Peyer's patch (tissue), 4 donors: ENCODE results near the gene KAT5. TPM values are rescaled to one million over a fixed set of nuclear protein-coding genes. Genes with fewer than 3 reads are reported as not detected.
A peak's percentile ranks its signal among the peaks of the same experiment; 100 is the strongest.

Experiments
- DNase-seq, 3 donors: peaks; one replicate each; pipeline ENCODE4 v3.0.0-alpha.2; 2017 to 2019
- H3K27ac ChIP-seq, 4 donors: fragments of 200-600 bp; sonication (generic); one replicate each; pipeline ENCODE4 v1.5.1; 2016 to 2019
- H3K27me3 ChIP-seq, 2 donors: fragments of 200-600 bp; sonication (generic); one replicate each; pipeline ENCODE4 v1.5.1; 2019
- H3K36me3 ChIP-seq, 3 donors: fragments of 200-600 bp; sonication (generic); one replicate each; pipeline ENCODE4 v1.5.1; 2016 to 2019
- H3K4me1 ChIP-seq, 4 donors: fragments of 200-600 bp; sonication (generic); one replicate each; pipeline ENCODE4 v1.5.1; 2016 to 2019
- H3K4me3 ChIP-seq, 4 donors: fragments of 200-600 bp; sonication (generic); 1 replicate in 3 of 4; 2 replicates in 1 of 4; pipeline ENCODE4 v1.5.1; 2016 to 2019; ENCODE audit warnings: mild to moderate bottlenecking in 1 of 4
- H3K9me3 ChIP-seq, 4 donors: fragments of 200-600 bp; sonication (generic); one replicate each; pipeline ENCODE4 v1.5.1; 2016 to 2019; ENCODE audit warnings: mild to moderate bottlenecking in 1 of 4
- POLR2A ChIP-seq, 2 donors: fragments of 450-650 bp; IDR thresholded peaks; one replicate each; pipeline ENCODE4 v1.5.1; 2017; ENCODE audit warnings: antibody characterized with exemption in 2 of 2, mild to moderate bottlenecking in 2 of 2, moderate library complexity in 2 of 2
- total RNA-seq, 4 donors: library from RNA; depleted of rRNA; stranded (reverse); fragments of >200 nt; gene quantifications; one replicate each; pipeline ENCODE4 v1.1.0, GENCODE V29; 2016
- TF ChIP-seq, protein P1 (sequence below), 6 experiments: fragments of 450-650 bp in 4 of 6; fragments of 200-600 bp in 2 of 6; sonication (generic) in 1 of 6; IDR thresholded peaks; one replicate each; pipeline ENCODE4 v1.5.1; 2017 to 2019; ENCODE audit warnings: antibody characterized with exemption in 6 of 6, mild to moderate bottlenecking in 3 of 6, moderate library complexity in 1 of 6

Gene KAT5
- total RNA-seq, 4 donors from 2014 or later = 55.9 to 137 (median 80.3) TPM

- Histone ChIP-seq H3K4me1 (peaks cover 3 to 36% (median 17%) of the 10 kb centered on the region in 4 donors), H3K27me3 (no peaks in the 10 kb centered on the region), H3K36me3 (peaks cover 0 to 64% (median 0%) of the 10 kb centered on the region in 3 donors), H3K9me3 (no peaks in the 10 kb centered on the region), H3K27ac (no peak overlapping the region), H3K4me3 (no peak overlapping the region)
- TF ChIP-seq, protein P1, sequence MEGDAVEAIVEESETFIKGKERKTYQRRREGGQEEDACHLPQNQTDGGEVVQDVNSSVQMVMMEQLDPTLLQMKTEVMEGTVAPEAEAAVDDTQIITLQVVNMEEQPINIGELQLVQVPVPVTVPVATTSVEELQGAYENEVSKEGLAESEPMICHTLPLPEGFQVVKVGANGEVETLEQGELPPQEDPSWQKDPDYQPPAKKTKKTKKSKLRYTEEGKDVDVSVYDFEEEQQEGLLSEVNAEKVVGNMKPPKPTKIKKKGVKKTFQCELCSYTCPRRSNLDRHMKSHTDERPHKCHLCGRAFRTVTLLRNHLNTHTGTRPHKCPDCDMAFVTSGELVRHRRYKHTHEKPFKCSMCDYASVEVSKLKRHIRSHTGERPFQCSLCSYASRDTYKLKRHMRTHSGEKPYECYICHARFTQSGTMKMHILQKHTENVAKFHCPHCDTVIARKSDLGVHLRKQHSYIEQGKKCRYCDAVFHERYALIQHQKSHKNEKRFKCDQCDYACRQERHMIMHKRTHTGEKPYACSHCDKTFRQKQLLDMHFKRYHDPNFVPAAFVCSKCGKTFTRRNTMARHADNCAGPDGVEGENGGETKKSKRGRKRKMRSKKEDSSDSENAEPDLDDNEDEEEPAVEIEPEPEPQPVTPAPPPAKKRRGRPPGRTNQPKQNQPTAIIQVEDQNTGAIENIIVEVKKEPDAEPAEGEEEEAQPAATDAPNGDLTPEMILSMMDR (IDR thresholded peaks at IDR 0.05) = no peak
- TF ChIP-seq POLR2A (IDR thresholded peaks at IDR 0.05) = no peak
- DNase-seq = no peak
Observed at GRCh38 chr11:65716774-65717405, 4.8 kb downstream of the KAT5 start.

DNA sequence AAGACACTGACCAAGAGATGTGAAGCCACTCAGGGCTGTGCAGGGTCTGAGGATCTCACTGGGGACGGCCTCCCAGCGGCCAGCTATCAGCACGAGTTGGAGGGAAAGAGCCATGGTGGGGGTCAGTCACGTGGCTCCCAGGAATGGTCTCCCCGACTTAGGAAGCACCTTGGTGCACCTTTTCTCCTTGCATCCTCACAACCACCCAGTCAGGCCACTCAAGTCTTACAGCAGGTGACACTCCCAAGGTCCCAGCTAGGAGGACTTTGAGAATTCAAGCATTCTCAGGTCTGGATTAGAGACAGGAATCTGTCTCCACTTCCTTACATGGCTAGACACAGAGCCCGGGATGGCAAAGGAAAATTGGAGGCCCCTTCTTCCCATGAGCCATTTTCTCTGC lies 5.9 kb downstream of the KAT5 start:
- Histone ChIP-seq H3K4me3 (no peak overlapping the region), H3K9me3 (no peaks in the 10 kb centered on the region), H3K36me3 (peaks cover 0 to 64% (median 0%) of the 10 kb centered on the region in 3 donors), H3K27ac (no peak overlapping the region), H3K27me3 (no peaks in the 10 kb centered on the region), H3K4me1 (peaks cover 3 to 32% (median 12%) of the 10 kb centered on the region in 4 donors)
- no peak for DNase-seq
- TF ChIP-seq, protein P1 (IDR thresholded peaks at IDR 0.05) = no peak
- no peak for TF ChIP-seq POLR2A (IDR thresholded peaks at IDR 0.05)

DNA sequence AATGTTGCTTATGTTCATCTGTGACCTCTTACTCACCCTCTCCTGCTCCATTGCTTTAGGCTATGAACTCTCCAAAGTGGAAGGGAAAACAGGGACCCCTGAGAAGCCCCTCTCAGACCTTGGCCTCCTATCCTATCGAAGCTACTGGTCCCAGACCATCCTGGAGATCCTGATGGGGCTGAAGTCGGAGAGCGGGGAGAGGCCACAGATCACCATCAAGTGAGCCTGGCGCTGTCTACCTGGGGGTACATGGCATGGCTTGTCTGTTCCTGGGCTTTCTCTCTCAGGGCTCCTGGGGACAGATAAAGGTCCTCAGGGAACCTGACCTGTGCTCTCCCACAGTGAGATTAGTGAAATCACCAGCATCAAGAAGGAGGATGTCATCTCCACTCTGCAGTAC lies 6.5 kb downstream of the KAT5 start:
- Histone ChIP-seq H3K27ac (no peak overlapping the region), H3K36me3 (peaks cover 0 to 58% (median 0%) of the 10 kb centered on the region in 3 donors), H3K9me3 (no peaks in the 10 kb centered on the region), H3K27me3 (no peaks in the 10 kb centered on the region), H3K4me1 (peaks cover 3 to 25% (median 10%) of the 10 kb centered on the region in 4 donors), H3K4me3 (no peak overlapping the region)
- DNase-seq = no peak
- TF ChIP-seq, protein P1 (IDR thresholded peaks at IDR 0.05) = no peak
- TF ChIP-seq POLR2A (IDR thresholded peaks at IDR 0.05) = no peak

- no peak overlapping the region for H3K27ac ChIP-seq
- peaks cover 3 to 21% (median 10%) of the 10 kb centered on the region in 4 donors for H3K4me1 ChIP-seq
- H3K36me3 ChIP-seq = peaks cover 0 to 53% (median 0%) of the 10 kb centered on the region in 3 donors
- no peak for TF ChIP-seq POLR2A (IDR thresholded peaks at IDR 0.05)
- TF ChIP-seq, protein P1 (IDR thresholded peaks at IDR 0.05) = no peak
- H3K4me3 ChIP-seq = peak overlapping the region in 3 of 4 donors; percentile 62 to 84 (median 81)
- DNase-seq = no peak
- H3K9me3 ChIP-seq = no peaks in the 10 kb centered on the region
- H3K27me3 ChIP-seq = no peaks in the 10 kb centered on the region
Observed at GRCh38 chr11:65718964-65719492, 7.0 kb downstream of the KAT5 start.

DNA sequence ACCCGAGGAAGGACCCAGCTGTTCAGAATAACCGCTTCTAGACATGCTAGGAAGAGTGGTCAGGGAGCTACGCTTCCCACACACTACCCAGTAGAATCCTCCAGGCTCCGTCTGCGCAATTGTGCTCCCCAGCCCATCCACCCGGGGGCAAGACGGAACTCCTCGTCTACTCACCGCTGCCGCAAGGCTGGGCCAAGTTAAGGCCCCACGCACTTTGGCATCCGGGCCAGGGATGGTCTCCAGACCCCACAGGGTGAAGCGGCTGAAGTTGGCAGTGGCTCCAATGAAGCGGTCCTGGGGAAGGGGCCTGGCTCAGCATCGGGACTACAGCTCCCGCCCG lies 7.8 kb downstream of the KAT5 start:
- Histone ChIP-seq H3K9me3 (no peaks in the 10 kb centered on the region), H3K27ac (peak overlapping the region; percentile 66 to 97 (median 88)), H3K4me3 (peak overlapping the region; percentile 49 to 84 (median 72)), H3K27me3 (no peaks in the 10 kb centered on the region), H3K36me3 (peaks cover 0 to 45% (median 0%) of the 10 kb centered on the region in 3 donors), H3K4me1 (peaks cover 3 to 21% (median 10%) of the 10 kb centered on the region in 4 donors)
- TF ChIP-seq, protein P1 (IDR thresholded peaks at IDR 0.05) = no peak
- no peak for TF ChIP-seq POLR2A (IDR thresholded peaks at IDR 0.05)
- DNase-seq = no peak
